ENCODE data around the gene CFAP99.

The CFAP99 gene

DNA sequence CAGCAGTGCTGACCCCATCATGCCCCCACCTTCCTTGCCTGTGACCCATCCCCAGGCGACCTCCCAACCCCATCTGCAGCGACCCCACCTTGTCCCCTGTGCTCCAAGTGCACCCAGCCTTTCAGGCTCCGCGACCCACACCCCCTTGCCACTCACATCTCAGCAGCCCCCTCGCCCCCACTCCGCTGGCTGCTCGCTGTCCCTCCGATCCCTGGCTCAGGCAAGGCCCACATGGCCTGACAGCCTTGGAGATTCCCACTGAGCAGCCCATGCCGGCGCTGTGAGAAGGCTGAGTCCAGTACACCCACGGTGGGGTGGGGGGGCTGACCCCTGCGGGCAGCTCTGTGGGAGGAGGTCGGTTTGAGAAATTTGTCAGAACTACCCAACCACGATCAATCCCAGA is 9.4 kb upstream of the CFAP99 start:
- H3K36me3 Mint-ChIP-seq (ENCODE audit: low read depth), result no peaks in the 10 kb centered on the region

DNA sequence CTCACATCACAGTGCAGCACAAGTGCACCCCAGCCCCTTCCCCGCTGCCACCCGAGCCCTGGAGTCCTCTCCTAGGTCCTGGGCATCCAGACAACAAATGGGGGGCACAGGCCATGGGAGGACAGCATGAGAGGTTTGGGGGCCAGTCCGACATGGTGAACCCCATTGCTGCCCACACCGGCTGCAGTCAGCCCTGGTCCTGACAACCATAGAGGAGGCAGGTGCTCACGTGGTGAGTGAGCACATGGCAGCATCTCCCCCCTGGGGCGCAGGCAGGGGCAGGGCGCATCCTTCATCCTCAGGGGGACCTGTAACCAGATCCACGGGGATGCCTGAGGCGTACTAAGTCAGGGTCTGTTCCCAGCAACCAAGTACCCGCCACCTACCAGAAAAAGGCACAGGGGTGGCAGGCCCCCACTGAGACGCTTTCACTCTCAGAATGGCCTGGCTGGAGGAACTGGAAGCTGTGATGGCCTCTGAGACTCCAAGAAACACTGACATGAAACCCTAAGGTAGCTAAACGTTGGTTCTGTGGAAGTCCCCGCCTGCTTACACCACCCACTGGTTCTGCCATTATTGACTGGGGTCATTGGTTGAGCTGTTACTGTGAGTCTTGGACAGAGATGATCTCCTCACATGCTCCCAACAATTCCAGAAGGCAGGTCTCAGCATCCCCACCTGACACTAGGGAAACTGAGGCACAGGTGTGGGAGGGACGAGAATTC is 6.8 kb upstream of the CFAP99 start:
- peaks cover 12% of the 10 kb centered on the region for H3K27me3 Mint-ChIP-seq (ENCODE audit: low read depth)
- peak overlapping the region; percentile 80 for H3K4me3 Mint-ChIP-seq
- peak overlapping the region; percentile 100 for H3K27ac Mint-ChIP-seq
- peaks cover 5% of the 10 kb centered on the region for H3K36me3 Mint-ChIP-seq (ENCODE audit: low read depth)
- peaks cover 69% of the 10 kb centered on the region for H3K4me1 Mint-ChIP-seq (ENCODE audit: low read depth)
- DNase-seq (ENCODE audit: low spot score), result peak; percentile 47
- H3K9me3 Mint-ChIP-seq, result no peaks in the 10 kb centered on the region

More for the DNA sequence above, 9.4 kb upstream of the CFAP99 start:
- peaks cover 57% of the 10 kb centered on the region for H3K4me1 Mint-ChIP-seq (ENCODE audit: low read depth)
- peak overlapping the region; percentile 20 for H3K27ac Mint-ChIP-seq
- H3K4me3 Mint-ChIP-seq, result no peak overlapping the region
- no peaks in the 10 kb centered on the region for H3K27me3 Mint-ChIP-seq (ENCODE audit: low read depth)
- H3K9me3 Mint-ChIP-seq, result no peaks in the 10 kb centered on the region
- no peak for DNase-seq (ENCODE audit: low spot score)

DNA sequence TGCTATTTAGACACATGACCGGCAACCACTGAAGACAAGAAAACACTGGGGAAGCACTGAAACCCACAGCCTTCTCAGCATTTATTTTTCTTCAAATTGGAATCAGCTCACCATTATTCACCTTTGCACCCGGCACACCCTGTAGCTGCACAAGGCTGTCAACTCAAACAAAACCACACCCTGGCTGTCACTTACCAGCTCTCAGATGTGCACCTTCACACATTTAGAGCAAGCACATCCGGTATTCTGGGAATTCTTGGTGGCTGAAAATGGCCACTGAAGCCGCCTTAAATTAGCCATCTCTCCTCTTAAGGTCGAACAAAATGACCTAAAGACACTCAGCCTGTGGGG is 6.2 kb upstream of the CFAP99 start:
- peaks cover 67% of the 10 kb centered on the region for H3K4me1 Mint-ChIP-seq (ENCODE audit: low read depth)
- peak overlapping the region; percentile 100 for H3K27ac Mint-ChIP-seq
- peaks cover 5% of the 10 kb centered on the region for H3K36me3 Mint-ChIP-seq (ENCODE audit: low read depth)
- H3K9me3 Mint-ChIP-seq, result no peaks in the 10 kb centered on the region
- H3K27me3 Mint-ChIP-seq (ENCODE audit: low read depth), result peaks cover 13% of the 10 kb centered on the region
- H3K4me3 Mint-ChIP-seq, result peak overlapping the region; percentile 80
- peak; percentile 70 for DNase-seq (ENCODE audit: low spot score)

DNA sequence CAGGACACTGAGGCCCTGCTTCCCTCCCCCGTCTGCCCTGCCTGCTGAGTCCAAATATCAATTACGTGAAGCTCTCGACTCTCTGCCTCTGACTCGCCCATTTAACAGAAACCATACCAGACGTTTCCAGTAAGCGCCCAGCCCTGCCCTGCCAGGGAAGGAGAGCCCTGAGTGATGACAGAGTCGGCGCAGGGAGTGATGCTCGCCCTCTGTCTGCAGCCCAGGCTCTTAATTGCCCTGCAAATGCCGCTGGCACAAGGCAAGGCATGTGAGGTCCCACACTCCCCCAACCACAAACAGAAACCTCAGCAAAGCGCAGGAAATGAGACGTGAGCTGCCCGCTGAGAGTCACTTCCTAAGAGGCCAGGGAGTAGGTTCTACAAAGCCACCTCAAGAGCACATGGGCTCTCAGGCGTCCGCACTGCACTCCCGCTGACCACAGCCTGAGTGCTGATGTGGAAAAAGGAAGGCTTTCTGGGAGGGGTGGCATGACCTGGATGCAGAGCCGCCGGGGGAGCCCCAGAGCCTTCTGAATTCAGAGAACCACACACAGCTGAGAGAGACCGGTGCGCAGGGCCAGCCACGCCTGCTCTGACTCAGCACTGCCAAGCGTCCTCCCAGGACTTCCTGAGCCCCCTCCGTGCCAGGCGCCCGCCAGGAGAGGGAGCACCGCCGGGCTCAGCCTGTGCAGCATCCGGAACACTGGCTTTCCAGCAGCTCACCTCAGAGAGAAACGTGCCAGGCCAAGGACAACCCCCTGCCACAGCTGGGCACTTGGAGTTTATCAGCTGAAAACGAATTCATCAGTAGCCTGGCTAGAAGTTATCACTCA is 5.7 kb upstream of the CFAP99 start:
- H3K36me3 Mint-ChIP-seq (ENCODE audit: low read depth), result peaks cover 5% of the 10 kb centered on the region
- peak; percentile 91 for DNase-seq (ENCODE audit: low spot score)
- H3K27me3 Mint-ChIP-seq (ENCODE audit: low read depth), result peaks cover 19% of the 10 kb centered on the region
- peaks cover 63% of the 10 kb centered on the region for H3K4me1 Mint-ChIP-seq (ENCODE audit: low read depth)
- peak overlapping the region; percentile 80 for H3K4me3 Mint-ChIP-seq
- H3K9me3 Mint-ChIP-seq, result no peaks in the 10 kb centered on the region
- peak overlapping the region; percentile 100 for H3K27ac Mint-ChIP-seq

DNA sequence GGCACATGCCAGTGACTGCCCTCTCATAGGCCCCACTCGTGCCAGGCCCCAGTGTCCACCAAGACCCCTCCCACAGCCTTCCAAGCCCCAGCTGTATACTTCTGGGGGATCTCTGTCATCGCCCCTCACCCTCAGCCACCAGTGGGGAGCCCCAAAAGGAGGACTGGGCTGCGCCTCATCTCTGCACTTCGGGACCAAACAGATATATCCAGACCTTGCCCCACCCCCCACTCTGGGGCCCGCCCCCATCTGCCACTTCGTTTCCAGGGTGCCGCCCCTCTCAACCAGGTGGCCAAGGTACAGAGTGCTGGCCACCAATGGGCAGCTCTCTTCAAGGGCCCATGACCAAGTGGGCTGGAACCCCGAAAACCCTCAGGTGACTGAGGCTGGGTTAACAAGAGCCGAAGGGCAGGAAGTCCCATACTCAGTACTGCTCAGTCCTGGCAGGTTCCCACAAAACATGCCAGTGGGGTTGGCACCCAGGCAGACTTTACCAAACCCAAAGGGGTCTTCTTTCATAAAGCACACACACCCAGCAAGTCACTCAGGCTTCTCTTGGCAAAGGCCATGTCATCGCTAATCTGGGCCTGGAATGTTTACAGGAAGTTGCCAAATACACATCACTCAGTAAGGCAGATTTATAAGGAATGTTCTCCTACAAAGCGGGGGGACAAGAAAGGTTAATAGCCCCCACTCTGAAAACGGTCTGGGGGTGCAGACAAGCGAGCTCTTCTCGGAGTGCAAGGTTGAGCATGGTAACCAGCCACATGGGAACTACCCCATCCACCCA is 4.7 kb upstream of the CFAP99 start:
- Mint-ChIP-seq H3K27me3 (ENCODE audit: low read depth) (peaks cover 19% of the 10 kb centered on the region), H3K4me1 (ENCODE audit: low read depth) (peaks cover 60% of the 10 kb centered on the region)

DNA sequence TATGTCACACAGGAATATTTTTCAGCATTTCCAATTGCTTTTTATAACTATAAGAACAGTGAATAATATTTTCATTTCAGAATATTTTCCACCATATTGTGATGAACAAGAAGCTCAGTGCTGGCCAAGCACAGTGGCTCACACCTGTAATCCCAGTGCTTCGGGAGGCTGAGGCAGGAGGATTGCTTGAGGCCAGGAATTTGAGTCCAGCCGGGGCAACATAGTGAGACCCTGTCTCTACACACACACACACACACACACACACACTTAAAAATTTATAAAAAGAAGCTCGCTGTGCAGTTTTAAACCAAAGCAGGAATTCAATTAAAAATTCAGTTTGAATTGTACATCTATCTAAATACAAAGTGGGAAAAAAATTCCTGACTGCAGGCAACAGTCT is 3.5 kb upstream of the CFAP99 start:
- no peak for DNase-seq (ENCODE audit: low spot score)
- Mint-ChIP-seq H3K27me3 (ENCODE audit: low read depth) (peaks cover 31% of the 10 kb centered on the region), H3K4me1 (ENCODE audit: low read depth) (peaks cover 60% of the 10 kb centered on the region), H3K4me3 (peak overlapping the region; percentile 3), H3K9me3 (no peaks in the 10 kb centered on the region), H3K27ac (no peak overlapping the region), H3K36me3 (ENCODE audit: low read depth) (peaks cover 5% of the 10 kb centered on the region)

More for the DNA sequence above, 4.7 kb upstream of the CFAP99 start:
- Mint-ChIP-seq H3K27ac (peak overlapping the region; percentile 100), H3K36me3 (ENCODE audit: low read depth) (peaks cover 5% of the 10 kb centered on the region), H3K9me3 (no peaks in the 10 kb centered on the region), H3K4me3 (peak overlapping the region; percentile 80)
- DNase-seq (ENCODE audit: low spot score), result no peak

DNA sequence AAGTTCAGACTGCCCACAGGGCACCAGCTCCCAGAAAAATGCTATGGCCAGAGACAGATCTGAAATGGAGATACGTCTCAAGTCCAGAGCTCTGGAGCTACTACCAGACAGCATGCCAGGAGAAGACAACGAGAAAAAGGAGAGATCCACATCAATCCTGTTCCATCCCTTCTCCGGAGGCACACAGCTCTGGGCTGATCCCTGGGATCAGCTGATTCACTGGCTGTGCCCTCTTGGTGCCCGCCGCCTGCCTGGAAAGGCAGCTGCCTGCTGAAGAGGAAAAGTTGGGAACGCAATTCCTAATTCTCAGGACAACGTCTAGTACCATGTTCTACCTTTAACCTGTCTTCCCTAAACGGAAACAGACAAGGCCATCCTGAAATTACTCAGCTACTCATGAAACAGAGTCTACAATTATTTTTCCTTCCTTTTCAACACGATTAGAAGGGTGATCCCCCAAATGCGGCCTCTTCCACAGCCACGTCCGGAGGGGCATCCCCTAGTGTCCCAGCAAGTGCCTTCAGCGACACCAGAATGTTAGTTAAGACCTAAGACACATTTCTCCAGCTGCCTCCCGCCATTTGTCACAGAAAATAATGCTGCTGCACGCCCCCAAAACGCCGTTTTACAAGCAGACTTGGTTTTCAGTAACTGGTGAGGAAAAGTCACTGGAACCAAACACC is 2.7 kb upstream of the CFAP99 start:
- no peak overlapping the region for H3K27ac Mint-ChIP-seq

DNA sequence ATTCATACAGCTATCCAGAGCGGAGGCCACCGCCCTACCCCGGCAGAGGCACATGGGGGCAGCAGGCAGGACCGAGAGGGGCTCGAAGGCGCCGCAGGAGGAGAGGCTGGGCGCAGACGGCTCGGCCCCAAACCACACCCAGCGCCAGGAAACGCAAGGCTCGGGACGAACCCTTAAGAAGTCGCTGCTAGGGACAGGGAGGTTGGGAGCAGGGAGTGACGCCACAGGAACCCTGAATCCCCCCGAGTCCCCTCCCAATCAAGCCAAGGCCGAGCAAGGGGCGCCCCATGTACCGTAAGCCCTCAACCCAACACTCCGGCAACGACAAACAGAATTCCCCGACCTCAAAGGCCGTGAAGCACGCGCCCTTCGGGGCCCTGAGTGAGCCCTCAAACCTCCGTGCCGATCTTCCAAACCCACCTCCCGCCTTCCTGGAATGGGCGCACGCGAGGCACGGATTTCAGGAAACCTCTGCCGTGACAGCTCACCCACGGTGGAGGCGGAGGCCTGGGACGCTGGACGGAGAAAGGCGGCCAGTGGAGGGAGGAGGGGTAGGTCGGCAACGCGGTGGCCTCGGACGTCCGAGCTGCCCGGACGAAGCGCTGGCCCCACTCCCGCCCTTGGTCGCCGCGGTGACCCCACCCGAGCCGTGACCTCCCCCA is 2.1 kb upstream of the CFAP99 start:
- peaks cover 49% of the 10 kb centered on the region for H3K4me1 Mint-ChIP-seq (ENCODE audit: low read depth)
- H3K4me3 Mint-ChIP-seq, result peak overlapping the region; percentile 74
- DNase-seq (ENCODE audit: low spot score), result no peak
- peaks cover 5% of the 10 kb centered on the region for H3K36me3 Mint-ChIP-seq (ENCODE audit: low read depth)
- H3K27ac Mint-ChIP-seq, result no peak overlapping the region
- no peaks in the 10 kb centered on the region for H3K9me3 Mint-ChIP-seq
- peaks cover 46% of the 10 kb centered on the region for H3K27me3 Mint-ChIP-seq (ENCODE audit: low read depth)

More for the DNA sequence above, 2.7 kb upstream of the CFAP99 start:
- no peaks in the 10 kb centered on the region for H3K9me3 Mint-ChIP-seq
- peaks cover 56% of the 10 kb centered on the region for H3K4me1 Mint-ChIP-seq (ENCODE audit: low read depth)
- H3K27me3 Mint-ChIP-seq (ENCODE audit: low read depth), result peaks cover 39% of the 10 kb centered on the region
- peaks cover 5% of the 10 kb centered on the region for H3K36me3 Mint-ChIP-seq (ENCODE audit: low read depth)
- DNase-seq (ENCODE audit: low spot score), result no peak
- peak overlapping the region; percentile 74 for H3K4me3 Mint-ChIP-seq

DNA sequence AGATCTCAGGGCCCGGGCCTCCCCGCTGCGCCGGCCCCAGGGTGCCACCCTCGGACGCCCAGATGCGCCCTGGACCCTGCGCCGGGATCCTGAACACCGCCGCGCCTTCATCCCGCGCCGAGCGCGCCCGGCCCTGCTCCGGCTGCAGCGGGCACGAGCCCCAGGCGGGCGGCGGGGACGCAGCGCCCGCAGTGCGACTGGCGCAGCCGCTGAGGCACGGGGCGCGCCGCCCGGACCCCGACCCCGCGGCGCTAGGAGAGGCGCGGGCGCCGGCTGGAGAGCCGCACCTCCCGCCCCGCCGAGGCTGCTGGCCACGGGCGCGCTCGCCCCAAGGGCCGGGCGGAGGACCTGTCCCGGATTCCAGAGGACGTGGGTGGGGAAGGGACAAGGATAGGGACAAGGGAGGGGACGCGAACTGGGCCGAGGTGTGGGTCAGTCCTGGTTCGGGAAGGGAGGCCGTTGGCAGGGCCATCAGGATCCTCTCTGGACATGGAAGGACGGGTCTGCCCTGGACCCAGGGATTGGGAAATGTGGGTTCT is 1.5 kb upstream of the CFAP99 start:
- no peak overlapping the region for H3K27ac Mint-ChIP-seq
- peak overlapping the region; percentile 89 for H3K4me3 Mint-ChIP-seq
- no peaks in the 10 kb centered on the region for H3K9me3 Mint-ChIP-seq
- peaks cover 5% of the 10 kb centered on the region for H3K36me3 Mint-ChIP-seq (ENCODE audit: low read depth)
- peaks cover 51% of the 10 kb centered on the region for H3K27me3 Mint-ChIP-seq (ENCODE audit: low read depth)
- DNase-seq (ENCODE audit: low spot score), result no peak
- H3K4me1 Mint-ChIP-seq (ENCODE audit: low read depth), result peaks cover 43% of the 10 kb centered on the region

DNA sequence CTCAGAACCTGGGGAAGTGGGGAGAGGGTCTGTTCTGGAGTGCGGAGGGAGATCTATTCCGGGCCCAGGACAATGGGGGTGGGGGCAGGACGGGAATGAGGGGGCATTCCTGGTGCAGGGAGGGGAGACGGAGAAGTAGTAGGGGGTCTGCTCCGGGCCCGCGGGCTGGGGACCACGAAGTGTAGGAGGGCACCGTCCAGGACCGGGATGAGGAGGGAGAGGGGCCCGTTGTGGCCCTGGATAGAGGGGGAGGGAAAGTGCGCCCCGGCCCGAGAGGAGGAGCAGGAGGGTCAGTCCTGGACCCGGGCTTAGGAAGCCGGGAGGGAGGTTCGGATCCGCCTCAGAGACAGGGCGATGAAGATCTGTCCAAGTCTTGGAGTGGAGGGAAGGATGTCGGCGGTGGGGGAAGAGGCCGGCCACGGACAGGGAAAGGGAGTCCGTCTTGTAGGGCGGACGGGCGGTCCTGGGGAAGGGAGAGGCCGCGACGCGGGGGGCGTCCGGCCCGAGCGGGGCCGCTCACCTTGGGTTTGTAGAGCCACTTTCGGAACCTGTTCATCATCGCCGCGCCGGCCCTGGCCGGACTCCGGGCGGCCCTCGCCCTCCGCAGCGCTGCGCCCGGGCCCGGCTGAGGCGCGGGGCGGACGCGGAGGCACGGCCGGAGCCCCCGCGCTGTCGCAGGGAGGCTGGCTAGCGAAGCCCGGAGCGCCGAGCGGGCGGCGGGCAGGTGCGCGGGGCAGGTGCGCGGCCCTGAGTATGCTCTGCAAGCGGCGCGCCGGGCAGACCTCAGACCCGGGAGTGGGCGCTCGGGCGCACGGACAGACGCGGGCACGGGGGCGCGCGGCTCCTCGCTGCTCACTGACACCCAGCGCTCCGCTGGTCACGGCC is 748 bp upstream of the CFAP99 start, which contains the start of gene ZFYVE28:
Gene ZFYVE28 (minus strand): TSS at position 881 of the 885 bp plus-strand sequence. CDS start 322 bp downstream, at position 559.
- Mint-ChIP-seq H3K36me3 (ENCODE audit: low read depth) (peaks cover 5% of the 10 kb centered on the region), H3K27me3 (ENCODE audit: low read depth) (peaks cover 54% of the 10 kb centered on the region), H3K27ac (peak within 1 kb of the TSS; percentile 87), H3K9me3 (no peaks in the 10 kb centered on the region), H3K4me1 (ENCODE audit: low read depth) (peaks cover 36% of the 10 kb centered on the region), H3K4me3 (peak within 1 kb of the TSS; percentile 89)
- DNase-seq (ENCODE audit: low spot score), result no peak

DNA sequence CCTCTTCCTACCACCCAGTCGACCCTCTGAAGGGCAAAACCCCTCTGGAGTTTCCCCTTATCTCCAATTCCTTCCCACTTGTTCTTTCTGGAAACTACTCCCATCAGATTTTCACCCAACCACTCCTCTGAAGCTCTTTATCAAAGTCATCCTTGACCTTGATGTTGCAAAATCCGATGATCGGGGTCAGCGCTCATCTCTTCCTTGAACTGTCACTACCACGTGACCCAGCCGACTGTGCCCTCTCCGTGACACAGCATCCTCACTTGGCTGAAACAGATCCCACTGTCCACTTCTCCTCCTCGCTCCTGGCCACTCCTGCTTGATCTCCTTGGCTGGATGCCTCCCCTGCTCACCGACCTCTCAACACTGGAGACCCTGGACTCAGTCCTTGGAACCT is 1.1 kb downstream of the CFAP99 start:
- Mint-ChIP-seq H3K36me3 (ENCODE audit: low read depth) (peaks cover 5% of the 10 kb centered on the region), H3K4me3 (peak overlapping the region; percentile 85), H3K4me1 (ENCODE audit: low read depth) (peaks cover 18% of the 10 kb centered on the region), H3K27ac (peak overlapping the region; percentile 50), H3K27me3 (ENCODE audit: low read depth) (peaks cover 54% of the 10 kb centered on the region), H3K9me3 (no peaks in the 10 kb centered on the region)
- no peak for DNase-seq (ENCODE audit: low spot score)

DNA sequence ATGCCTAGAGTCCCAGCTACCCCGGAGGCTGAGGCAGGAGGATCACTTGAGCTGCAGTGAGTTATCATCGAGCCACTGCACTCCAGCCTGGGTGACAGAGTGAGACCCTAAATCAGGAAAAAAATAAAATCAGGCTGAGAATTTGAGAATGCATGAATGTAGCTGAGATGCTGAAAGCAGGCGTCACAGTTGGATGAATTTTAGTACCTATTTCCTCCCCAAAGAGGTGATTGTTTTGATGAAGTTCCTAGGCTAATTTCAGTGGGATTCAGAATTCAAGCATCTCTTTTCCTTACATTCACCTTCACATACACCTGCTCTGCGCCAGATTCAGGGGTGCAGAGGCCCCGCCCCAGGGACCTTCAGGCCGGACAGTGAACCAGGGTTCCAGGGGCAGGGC is 3.2 kb downstream of the CFAP99 start:
- H3K27me3 Mint-ChIP-seq (ENCODE audit: low read depth), result peaks cover 41% of the 10 kb centered on the region
- H3K27ac Mint-ChIP-seq, result no peak overlapping the region
- H3K36me3 Mint-ChIP-seq (ENCODE audit: low read depth), result no peaks in the 10 kb centered on the region

More for the DNA sequence above, 3.2 kb downstream of the CFAP99 start:
- DNase-seq (ENCODE audit: low spot score), result no peak
- H3K9me3 Mint-ChIP-seq, result no peaks in the 10 kb centered on the region
- no peak overlapping the region for H3K4me3 Mint-ChIP-seq
- peaks cover 7% of the 10 kb centered on the region for H3K4me1 Mint-ChIP-seq (ENCODE audit: low read depth)
